SK-N-SH (cell line): Measurements from ENCODE around the gene SCO2.

Experiments
- CTCF ChIP-seq: fragments of 200-600 bp; sonication (generic); IDR thresholded peaks from 2 replicates; pipeline ENCODE4 v1.6.1; 2017; ENCODE audit warnings: antibody characterized with exemption, mild to moderate bottlenecking, moderate library complexity
- POLR2AphosphoS5 ChIP-seq: IDR thresholded peaks from 2 replicates; pipeline ENCODE4 v1.6.1; 2012; ENCODE audit warnings: low read depth, low read length

GRCh38 chr22:50556703-50557102, 31.3 kb upstream of the SCO2 start:
- TF ChIP-seq CTCF (no peak), POLR2AphosphoS5 (no peak)
